ENCODE data around the gene TM4SF4. TPM values are rescaled to one million over a fixed set of nuclear protein-coding genes. Genes with fewer than 3 reads are reported as not detected.

Gene TM4SF4, protein sequence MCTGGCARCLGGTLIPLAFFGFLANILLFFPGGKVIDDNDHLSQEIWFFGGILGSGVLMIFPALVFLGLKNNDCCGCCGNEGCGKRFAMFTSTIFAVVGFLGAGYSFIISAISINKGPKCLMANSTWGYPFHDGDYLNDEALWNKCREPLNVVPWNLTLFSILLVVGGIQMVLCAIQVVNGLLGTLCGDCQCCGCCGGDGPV
- total RNA-seq (not detected), polyA plus RNA-seq (not detected)
- long read RNA-seq, donor 1: 0 reads
- long read RNA-seq, donor 2: 0 reads
- long read RNA-seq, donor 3: 0 reads

DNA sequence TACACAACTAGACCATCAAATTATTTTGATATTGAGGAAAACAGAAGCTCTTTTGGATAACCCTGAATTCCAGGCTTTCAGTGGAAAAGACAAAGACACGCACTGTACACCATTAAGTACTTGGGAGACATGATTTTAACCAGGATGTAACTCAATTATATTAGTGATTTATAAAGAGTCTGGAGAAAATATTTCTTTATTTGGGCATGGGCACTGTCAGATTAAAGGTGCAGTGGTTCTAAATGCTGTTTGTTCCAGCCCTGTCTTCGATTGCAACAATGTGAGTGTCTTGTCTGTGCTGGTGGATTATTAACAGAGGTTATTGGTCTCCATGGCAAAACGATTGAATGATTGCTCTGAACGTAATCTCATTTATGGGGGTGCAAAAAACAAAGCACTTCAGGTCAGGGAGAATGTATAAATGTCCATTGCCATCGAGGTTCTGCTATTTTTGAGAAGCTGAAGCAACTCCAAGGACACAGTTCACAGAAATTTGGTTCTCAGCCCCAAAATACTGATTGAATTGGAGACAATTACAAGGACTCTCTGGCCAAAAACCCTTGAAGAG, at the start of gene TM4SF4:
TSS of gene TM4SF4 (plus strand) at position 448 of the 568 bp plus-strand sequence. CDS start 181 bp downstream, outside the sequence.
- H3K4me1 ChIP-seq: peaks cover 0 to 43% (median 10%) of the 10 kb centered on the region in 9 donors
- H3K27me3 ChIP-seq: no peaks in the 10 kb centered on the region
- no peak within 1 kb of the TSS for H3K4me3 ChIP-seq
- intact Hi-C loops (cut with DNase I): loop anchor here in 3 of 10 donors (5.0 to 10.0 kb wide), 3 partner anchors 80 to 1707 kb away; partner anchors contain the start of gene HPS3 (in 1 of the 3)
- no peak within 1 kb of the TSS for H3K27ac ChIP-seq
- 85% methylated on average over 5 of the region's 5 CpGs for WGBS, 2 donors
- ATAC-seq (no peak), DNase-seq (no peak)
- no peak for TF ChIP-seq CTCF (IDR thresholded peaks at IDR 0.05)
- no peaks in the 10 kb centered on the region for H3K9me3 ChIP-seq
- no peaks in the 10 kb centered on the region for H3K36me3 ChIP-seq

GRCh38 chr3:149424918-149425317, 49.6 kb upstream of the TM4SF4 start:
- Histone ChIP-seq H3K36me3 (no peaks in the 10 kb centered on the region), H3K27me3 (no peaks in the 10 kb centered on the region), H3K9me3 (no peaks in the 10 kb centered on the region), H3K27ac (peak overlapping the region in 5 of 10 donors; percentile 8 to 61 (median 50)), H3K4me3 (no peak overlapping the region), H3K4me1 (peaks cover 0 to 24% (median 9%) of the 10 kb centered on the region in 9 donors)
- no peak for TF ChIP-seq CTCF (IDR thresholded peaks at IDR 0.05)
- ATAC-seq (peak in 7 of 8 donors; percentile 58 to 86 (median 76)), DNase-seq (no peak)
- 43 to 54% methylated on average over 2 of the region's 2 CpGs for WGBS, 2 donors
- intact Hi-C loops (cut with DNase I): no loop called here

GRCh38 chr3:149426325-149426724, 48.2 kb upstream of the TM4SF4 start:
- intact Hi-C loops (cut with DNase I): no loop called here
- DNase-seq (no peak), ATAC-seq (no peak)
- no peak for TF ChIP-seq CTCF (IDR thresholded peaks at IDR 0.05)
- no peaks in the 10 kb centered on the region for H3K9me3 ChIP-seq
- H3K36me3 ChIP-seq: no peaks in the 10 kb centered on the region
- peaks cover 0 to 24% (median 9%) of the 10 kb centered on the region in 9 donors for H3K4me1 ChIP-seq
- no peaks in the 10 kb centered on the region for H3K27me3 ChIP-seq
- H3K27ac ChIP-seq: peak overlapping the region in 1 of 10 donors; percentile 2
- H3K4me3 ChIP-seq: no peak overlapping the region
- 65 to 66% methylated on average over 2 of the region's 2 CpGs for WGBS, 2 donors

DNA sequence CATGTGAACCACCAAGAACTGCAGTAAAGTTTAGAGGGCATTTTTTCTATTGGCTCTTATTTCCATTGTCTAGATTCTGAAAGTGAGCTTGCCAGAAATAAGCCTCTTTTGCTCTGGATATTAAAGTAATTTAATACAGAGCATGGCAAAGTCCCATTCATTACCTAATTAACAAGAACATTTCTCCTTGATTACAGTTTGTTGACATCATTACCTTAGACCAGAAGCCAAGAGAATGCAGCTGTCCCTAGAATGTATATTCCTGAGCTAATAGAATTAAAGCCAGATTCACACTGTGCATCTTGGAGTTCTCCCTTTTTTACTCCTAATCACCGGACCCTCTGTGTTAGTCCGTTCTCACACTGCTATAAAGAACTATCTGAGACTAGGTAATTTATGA, 46.4 kb upstream of the TM4SF4 start:
- intact Hi-C loops (cut with DNase I): no loop called here
- Histone ChIP-seq H3K4me1 (peaks cover 0 to 24% (median 9%) of the 10 kb centered on the region in 9 donors), H3K27me3 (no peaks in the 10 kb centered on the region), H3K27ac (no peak overlapping the region), H3K36me3 (no peaks in the 10 kb centered on the region), H3K9me3 (no peaks in the 10 kb centered on the region), H3K4me3 (no peak overlapping the region)
- DNase-seq: no peak
- no peak for TF ChIP-seq CTCF (IDR thresholded peaks at IDR 0.05)
- ATAC-seq: no peak
- 80 to 91% methylated on average over 2 of the region's 2 CpGs for WGBS, 2 donors
